Activated CD4-positive, alpha-beta T cell treated with anti-CD3 and anti-CD28 coated beads, Interleukin-2, amount 50 U/mL, for 24 hours (primary cell): ENCODE data around the gene MGME1.

Experiments used
- DNase-seq, 2 donors: peaks; one replicate each; pipeline ENCODE4 v3.0.0-alpha.2; 2020; ENCODE audit warnings: low read depth in 1 of 2, low spot score in 1 of 2

MGME1 gene, protein sequence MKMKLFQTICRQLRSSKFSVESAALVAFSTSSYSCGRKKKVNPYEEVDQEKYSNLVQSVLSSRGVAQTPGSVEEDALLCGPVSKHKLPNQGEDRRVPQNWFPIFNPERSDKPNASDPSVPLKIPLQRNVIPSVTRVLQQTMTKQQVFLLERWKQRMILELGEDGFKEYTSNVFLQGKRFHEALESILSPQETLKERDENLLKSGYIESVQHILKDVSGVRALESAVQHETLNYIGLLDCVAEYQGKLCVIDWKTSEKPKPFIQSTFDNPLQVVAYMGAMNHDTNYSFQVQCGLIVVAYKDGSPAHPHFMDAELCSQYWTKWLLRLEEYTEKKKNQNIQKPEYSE

GRCh38 chr20:17968366-17969277 is at the start of gene MGME1, which contains the start of gene SNX5:
MGME1 (plus strand) TSS chr20:17969018; CDS start chr20:17969860, 842 bp downstream.
SNX5 (minus strand) TSS chr20:17968794; CDS start chr20:17968425, 369 bp downstream.
- peak; percentile 98 to 99 for DNase-seq

DNA sequence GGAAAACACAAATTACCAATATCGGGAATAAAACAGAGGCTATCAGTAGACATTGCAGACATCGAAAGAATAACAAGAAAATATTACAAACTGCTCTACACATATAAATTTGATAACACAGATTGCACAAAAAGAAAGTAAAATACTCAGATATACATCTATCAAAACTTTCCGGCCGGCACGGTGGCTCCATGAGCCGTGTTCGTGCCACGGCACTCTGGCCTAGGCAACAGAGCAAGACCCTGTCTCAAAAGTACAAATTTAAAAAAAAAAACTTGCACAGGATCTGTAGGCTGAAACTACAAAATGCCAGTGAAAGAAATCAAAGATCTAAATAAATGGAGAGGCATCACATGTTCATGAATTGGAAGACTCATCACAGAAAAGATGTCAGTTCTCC is 49.7 kb upstream of the MGME1 start:
- no peak for DNase-seq

DNA sequence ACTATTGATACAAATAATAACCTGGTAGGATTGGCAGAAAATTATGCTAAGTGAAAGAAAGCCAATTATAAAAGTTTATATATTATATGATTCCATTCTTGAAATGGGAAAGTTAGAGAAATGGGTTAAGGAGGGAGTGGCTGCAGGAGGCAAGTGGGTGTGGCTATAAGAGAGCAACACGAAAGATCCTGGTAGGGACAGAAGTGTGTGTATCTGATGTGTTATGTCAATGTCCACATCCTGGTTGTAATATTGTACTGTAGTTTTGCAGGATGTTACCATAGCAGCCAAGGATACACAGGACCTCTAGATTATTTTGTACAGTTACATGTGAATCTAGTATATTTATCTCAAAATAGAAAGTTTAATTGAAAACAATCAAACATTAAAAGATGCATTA is 47.0 kb upstream of the MGME1 start:
- DNase-seq, result no peak

DNA sequence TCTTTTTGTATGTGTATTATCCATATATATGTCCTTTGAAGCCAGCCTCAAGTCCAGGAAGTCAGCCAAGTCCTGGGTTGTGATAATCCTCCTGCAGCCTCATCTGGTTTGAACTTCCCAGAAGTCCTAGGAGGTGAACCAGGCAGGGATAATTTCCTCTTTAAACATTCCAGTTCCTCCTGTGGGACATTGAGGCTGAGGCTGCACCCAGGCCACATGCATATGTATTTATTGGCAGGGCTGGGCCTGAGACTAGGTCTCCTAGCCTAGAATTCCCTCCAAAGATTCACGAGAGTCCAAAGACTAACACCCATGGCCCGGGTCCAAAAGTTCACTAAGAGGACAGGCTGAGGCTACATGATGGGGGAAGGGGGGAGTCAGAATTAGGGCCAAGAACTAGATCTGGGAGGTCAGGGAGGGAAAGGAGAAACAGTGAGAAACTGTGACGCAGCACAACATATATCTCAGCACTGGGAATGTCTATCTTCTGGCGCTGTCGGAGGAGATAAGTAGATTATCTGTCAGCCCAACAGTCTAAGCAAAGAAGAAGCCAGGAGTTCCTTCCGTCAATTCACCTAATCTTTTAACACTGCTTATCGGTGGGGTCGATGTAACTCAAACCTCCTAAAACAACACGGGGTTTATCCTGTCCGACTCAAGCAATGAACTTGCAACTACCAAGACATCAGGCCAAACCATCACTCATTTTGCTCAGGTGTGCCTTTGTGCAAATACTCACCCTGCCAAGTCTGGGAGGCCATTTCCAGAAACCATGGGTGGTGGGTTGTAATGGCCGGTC is 43.5 kb upstream of the MGME1 start:
- no peak for DNase-seq

DNA sequence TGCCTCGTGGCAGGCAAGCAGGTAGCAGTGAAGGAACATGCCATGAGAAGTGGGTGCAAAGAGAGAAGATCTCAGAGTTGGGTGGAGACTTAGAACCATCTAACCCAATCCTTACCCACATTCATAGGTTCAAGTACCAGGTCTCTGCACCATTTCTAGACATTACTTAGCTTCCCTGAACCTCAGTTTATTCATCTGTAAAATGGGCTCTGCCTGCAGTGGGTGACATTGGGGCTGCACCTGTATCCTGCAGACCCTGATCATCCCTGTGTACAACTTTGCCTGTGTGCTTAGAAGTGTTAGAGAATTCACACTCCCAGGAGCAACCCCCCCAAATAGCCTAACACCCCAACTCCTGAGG is 42.9 kb upstream of the MGME1 start:
- DNase-seq, result no peak

DNA sequence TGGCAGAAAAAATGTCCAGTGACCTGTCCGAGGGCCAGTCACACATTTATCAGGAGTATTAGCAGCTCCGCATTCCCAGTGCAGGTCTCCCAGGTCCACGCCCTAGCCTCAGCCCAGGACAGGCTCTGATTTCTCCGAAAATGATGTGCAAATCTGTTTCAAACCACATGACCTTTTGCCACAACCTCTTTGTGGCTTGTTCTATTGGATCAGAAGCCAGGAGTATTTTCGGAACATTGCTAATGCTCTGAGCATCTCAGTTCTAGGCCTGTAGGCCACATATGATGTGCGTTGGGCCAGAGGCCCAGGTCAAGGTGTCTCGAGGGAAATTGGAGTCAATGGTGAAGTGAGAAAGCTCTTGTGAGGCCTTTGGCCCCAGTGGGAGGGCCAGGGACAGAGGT is 40.6 kb upstream of the MGME1 start:
- no peak for DNase-seq

- no peak for DNase-seq
Observed at GRCh38 chr20:17928633-17929311, 40.0 kb upstream of the MGME1 start.

DNA sequence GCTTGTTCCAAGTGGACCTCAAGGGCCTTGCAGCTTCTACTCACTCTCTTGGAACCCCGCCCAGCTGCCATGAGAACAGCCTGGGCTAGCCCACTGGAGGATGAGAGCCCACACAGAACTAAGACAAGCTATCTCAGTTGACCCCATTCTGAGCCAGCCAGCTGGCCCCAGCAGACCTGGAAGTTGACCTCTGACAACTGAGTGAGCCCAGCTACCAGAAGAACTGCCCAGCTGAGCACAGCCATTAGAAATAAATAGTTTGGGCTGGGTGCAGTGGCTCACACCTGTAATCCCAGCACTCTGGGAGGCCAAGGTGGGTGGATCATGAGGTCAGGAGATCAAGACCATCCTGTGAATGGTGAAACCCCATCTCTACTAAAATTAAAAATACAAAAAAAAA is 37.3 kb upstream of the MGME1 start:
- DNase-seq, result no peak

- no peak for DNase-seq
Observed at GRCh38 chr20:17932396-17932795, 36.4 kb upstream of the MGME1 start.

- DNase-seq, result no peak
Observed at GRCh38 chr20:17933121-17933520, 35.7 kb upstream of the MGME1 start.

DNA sequence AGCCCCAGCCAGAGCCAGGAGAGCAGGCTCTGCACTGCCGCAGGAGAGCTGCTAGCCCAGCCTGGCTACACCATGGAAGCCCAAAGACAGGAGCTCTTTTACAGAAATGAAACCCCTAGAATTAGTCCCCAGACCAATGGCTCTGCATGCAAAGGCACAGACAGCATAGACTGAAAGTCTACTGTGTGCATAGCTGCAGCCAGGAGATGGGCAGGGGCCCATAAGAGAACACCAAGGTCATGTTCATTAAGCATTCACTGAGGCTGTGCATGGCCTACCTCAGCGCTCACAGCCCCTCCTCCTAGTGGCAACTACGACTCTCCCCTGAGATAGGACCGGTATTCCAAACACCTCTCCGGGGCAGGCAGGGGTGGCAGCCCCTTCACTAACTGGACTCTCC is 35.1 kb upstream of the MGME1 start:
- DNase-seq, result no peak

DNA sequence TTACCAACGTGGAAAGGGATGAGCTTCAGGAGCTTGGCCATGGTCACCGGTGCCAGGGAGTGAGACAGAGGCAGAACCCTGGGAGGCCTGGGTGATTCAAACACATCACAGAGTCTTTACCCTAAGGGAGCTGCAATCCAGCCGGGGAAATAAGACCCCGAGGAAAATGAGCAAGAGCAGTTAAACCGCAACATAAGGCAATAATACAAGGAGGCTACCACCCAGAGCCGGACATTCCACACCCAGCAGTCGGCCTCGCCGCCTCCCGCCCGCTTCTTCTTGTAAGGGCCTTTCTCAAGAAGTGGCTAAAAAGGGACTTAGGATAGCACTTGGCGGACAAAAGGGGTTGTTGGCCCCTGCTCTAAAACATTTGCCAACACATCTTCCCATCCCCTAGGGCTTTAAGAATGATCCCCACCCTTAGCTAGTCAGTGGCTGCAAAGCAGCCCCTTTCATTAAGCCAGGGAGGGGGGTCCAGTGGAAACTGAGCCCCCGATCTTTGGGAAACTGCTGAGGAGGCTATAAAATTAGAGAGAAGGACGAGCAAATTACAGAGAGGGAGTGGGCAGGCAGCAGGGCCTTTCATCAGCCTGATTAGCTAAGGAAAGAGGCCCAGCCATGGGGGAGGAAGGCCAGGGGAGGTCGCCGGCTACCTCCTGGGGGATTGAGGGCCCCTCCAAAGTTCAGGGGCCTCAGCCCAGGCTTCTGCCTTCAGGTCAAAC is 34.5 kb upstream of the MGME1 start:
- DNase-seq, result no peak

GRCh38 chr20:17935186-17935585 is 33.6 kb upstream of the MGME1 start:
- DNase-seq, result no peak

GRCh38 chr20:17935761-17936160 is 33.1 kb upstream of the MGME1 start:
- no peak for DNase-seq

DNA sequence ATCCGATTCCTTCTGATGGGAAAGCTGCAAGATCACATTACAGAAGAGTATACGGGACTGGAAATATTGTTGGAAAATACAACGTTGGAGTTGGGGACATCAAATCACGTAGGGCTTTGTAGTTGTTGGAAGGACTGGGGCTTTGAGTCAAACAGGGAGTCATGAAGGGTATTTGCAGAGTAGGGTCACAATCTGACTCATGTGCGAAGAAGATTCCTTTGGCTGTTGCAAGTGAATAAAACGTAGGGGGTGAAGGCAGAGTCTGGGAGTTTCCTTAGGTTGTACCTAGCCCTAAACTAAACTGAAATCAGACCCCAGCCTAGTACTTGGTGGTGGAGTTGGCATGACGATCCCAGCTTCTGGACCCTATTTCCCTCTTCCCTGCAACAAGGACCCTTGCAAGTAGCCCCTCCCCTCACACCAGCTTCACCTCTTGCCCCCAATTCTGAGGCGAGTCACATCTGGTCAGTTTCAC is 32.5 kb upstream of the MGME1 start:
- DNase-seq, result no peak

DNA sequence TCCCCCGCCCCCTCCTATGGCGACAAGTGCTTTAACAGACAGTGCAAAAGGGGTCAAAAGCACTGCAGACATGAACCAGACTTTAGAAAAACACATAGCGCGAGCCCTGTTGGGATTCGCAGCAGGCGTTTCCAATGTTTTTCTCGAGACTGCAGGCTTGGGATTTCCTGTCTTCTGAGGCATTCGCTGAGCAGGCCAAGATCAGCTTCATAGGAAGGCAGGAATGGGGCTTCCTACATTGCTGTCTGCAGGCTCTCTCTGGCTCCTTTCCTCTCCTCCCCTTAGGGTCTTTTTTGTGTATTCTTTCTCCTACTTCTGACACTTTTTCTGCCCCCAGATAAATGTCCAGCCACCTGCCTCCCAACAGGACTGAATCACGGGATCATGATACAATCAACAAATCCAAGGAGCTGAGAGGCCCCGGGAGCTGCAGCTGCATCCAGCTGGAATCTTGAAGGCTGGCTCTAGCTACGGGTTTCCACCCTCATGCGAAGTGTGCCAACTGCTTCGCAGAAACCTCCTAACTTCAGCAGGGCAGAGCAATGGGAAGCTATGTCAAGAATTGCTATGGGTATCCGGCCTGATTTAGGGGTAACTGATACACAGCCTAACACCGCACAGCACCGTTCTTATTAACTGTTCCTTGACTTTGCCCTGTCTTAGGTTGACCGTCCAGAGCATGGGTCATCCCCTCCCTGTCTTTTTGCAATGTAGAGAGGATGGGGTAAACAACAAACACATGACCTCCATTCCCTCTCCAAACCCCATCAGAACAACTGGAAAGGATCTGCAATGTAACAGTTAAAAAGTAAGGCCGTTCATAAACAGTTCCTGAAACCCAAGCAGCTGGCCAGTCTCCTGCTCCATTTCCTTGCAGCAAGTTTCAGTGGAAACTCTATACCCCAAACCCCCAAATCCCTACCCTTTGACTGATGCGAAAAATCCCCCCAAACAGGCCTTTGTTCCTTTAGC is 31.8 kb upstream of the MGME1 start:
- DNase-seq, result no peak

- DNase-seq, result no peak
Observed at GRCh38 chr20:17938871-17939619, 29.8 kb upstream of the MGME1 start.

- DNase-seq, result no peak
Observed at GRCh38 chr20:17939622-17940223, 29.1 kb upstream of the MGME1 start.
